NOMO-1 (cell line): Measurements from ENCODE around the gene TGM3.
A peak's percentile ranks its signal among the peaks of the same experiment; 100 is the strongest.

ENCODE experiments used
- DNase-seq, 2 experiments: peaks; one replicate each; lab custom pipeline; 2025; ENCODE audit not compliant: unreplicated experiment in 2 of 2; lab: John Stamatoyannopoulos, UW

Gene TGM3

DNA sequence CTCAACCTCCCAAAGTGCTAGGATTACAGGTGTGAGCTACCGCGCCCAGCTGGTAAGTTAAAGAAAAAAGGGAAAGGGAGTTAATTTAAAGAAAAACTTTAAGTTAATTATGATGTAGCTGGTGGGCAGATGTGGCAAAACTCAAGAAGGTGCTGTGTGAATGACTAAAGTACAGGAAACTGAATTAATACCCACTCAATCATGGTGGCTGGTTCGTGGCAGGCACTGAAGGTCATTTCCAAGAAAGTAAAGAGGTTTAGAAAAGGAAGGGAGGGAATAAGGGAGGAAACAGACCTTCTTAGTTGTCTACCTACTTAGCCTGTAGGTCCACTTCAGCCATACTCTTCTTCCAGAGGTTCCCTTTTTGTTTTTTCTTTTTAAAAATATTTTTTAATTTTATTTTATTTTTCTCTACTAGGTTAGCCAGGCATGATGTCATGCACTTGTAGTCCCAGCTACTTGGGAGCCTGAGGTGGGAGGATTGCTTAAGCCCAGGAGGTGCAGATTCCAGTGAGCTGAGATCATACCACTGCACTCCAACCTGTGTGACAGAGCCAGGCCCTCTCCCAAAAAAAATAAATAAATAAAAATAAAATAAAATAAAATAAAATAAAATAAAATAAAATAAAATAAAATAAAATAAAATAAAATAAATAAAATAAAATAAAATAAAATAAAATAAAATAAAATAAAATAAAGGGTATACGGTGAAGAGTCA is 11.9 kb upstream of the TGM3 start:
- DNase-seq = no peak

- no peak for DNase-seq
These were observed 10.6 kb upstream of the TGM3 start for GRCh38 chr20:2285193-2285592.

DNA sequence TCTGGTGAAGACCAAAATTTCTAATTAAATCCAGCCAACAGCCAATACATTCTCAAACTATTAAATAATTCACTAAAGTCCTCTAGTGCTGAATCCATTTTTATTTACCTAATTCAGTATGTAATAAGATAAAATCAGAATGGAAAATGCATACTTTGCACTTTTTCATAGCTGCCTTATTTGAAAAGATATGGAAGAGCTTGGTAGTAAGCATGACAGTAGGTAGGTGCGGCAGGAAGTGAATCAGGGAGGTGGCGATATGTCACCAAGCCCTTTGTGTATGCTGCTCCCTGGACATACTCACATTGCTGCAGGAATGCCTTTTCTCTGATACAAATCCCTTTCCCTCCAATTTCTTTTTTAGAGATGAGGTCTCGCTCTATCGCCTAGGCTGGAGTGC is 10.2 kb upstream of the TGM3 start:
- no peak for DNase-seq

DNA sequence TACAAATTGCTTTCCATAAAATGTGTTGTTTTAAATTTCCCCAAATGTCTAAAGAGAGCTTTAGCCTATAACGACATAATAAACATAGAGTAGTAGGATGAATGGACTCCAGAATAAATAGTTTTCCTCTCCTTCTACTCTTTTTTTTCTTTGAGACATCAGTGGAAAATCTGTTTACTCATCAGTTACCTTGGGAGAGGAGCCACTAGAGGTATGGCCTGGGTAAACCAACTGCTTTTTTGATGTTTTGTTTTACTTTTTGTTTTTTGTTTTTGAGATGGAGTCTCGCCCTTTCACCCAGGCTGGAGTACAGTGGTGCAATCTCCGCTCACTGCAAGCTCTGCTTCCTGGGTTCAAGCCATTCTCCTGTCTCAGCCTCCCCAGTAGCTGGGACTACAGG is 8.3 kb upstream of the TGM3 start:
- no peak for DNase-seq

- DNase-seq = peak in 1 of 2 experiments; percentile 21
These were observed 6.3 kb upstream of the TGM3 start for GRCh38 chr20:2289475-2289874.

DNA sequence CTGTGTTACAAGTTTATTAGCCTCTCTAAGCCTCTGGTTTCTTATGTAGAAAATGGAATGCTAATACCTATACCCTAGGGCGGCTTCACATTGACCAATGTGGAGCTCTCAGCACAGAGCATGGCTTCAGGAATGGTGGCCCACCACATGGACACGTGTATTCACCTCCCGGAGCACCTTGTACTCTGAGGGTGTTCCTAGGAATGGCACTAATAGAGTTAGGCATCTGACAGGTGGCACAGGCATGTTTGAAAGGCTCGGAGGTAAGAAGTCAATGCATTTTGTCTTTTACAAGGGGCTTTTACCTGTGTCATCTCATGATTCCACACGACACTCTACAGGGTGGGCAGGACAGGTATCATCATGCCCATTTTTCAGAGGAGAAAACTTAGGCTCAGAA is 5.3 kb upstream of the TGM3 start:
- no peak for DNase-seq

GRCh38 chr20:2292416-2293110 is 3.2 kb upstream of the TGM3 start:
- DNase-seq = peak; percentile 95 to 96

- DNase-seq = no peak
These were observed 2.3 kb upstream of the TGM3 start for GRCh38 chr20:2293486-2293885.

- no peak for DNase-seq
These were observed 1.8 kb upstream of the TGM3 start for GRCh38 chr20:2293971-2294370.

DNA sequence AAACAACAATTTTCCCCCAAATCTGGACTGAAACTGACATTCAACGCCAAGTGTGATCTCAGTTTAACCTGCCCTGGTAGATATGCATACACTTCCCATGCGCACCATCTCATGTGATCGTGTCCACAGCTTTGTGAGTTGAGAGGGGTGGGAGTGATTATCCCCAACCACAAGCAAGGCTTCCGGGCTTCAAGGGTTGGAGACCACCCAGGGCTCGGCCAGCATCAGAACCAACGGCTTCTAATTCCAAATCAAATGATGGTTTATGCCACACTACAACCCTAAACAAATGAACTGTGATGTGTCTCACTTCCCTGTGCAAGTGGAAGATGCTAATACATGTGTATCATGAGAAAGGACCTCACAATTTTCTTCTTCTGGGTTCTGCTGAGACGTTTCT is 515 bp upstream of the TGM3 start:
- no peak for DNase-seq

- no peak for DNase-seq
These were observed 939 bp downstream of the TGM3 start for GRCh38 chr20:2296524-2297356.

DNA sequence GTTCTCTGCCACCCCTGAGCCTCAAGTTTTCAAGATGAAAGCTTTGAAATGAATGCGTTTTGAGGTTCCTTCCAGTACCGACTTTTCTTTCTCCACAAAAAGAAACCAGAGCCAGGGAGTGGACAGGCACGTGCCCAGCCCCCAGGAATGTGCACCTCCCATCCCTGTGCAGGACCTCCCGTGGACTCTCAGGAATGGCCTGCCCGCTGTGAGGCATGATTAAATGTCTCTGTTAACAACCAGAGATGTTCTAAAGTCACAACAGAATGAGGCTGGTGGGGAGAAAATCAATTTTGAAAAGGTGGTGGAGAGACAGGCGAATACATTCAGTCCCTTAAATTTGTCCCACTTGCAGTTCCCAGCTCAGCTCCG is 1.5 kb downstream of the TGM3 start:
- no peak for DNase-seq

DNA sequence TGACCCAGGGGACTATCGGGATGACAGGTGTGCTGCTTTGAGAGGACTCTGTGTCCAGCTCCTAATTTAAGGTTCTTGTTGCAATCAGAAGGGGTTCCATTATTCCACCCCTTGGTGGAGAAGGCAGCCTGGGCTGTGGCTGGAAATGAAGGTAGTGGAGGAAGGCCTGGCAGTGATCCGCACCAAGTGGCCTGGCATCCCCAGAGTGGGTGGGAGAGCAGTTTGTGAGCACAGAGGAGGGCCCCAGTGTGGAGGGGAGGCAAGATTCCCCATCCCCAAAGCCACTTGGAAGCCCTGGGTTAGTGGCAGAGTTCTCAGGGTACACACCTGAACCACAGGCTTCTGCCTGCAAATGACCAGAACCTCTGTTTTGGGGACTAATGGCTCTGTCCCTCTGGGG is 2.3 kb downstream of the TGM3 start:
- no peak for DNase-seq

DNA sequence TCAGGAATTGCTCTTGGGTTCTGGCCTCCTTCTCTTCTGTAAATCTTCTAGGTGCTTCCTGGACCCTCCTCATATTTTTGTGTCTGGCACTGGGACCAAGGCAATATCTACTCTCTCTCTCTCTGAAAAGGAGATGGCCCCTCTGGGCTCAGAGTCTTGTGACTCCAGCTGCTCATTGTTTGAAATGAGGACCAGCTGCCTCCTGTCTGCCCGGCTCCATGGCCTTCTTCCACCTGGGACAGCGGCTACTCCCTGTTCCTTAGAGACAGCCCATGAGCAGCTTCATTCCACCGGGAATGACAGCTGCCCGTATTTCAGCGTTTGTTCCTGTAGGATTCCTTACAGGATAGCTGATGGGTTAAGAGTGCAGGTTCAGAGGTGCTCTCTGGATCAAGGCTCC is 2.9 kb downstream of the TGM3 start:
- no peak for DNase-seq

- peak; percentile 85 to 91 for DNase-seq
These were observed 3.5 kb downstream of the TGM3 start for GRCh38 chr20:2299301-2299700.

GRCh38 chr20:2300002-2300401 is 4.2 kb downstream of the TGM3 start:
- DNase-seq = no peak

- DNase-seq = no peak
These were observed 4.6 kb downstream of the TGM3 start for GRCh38 chr20:2300420-2300819.

DNA sequence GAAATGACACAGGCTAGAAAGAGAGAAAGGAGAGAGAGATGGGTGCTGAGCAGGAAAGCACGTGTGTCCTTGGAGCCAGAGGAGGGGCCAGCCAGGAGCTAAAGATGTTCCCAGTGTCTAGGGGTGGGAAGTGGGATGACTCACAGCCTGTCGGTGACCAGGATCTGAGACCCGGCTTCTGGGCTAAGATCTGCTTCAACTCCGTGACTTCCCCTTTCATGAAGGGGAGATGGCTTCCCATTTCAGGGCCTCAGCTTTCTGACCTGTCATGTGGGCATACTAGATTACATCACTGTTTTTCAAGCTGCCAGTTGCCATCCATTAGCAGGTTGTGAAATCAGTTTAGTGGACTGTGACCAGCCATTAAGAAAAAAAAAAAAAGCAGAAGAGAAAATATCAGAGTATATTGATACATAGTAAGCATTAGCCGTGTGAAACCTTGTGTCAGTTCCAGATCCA is 5.4 kb downstream of the TGM3 start:
- peak; percentile 90 to 98 for DNase-seq

GRCh38 chr20:2302384-2303060 is 6.7 kb downstream of the TGM3 start:
- DNase-seq = peak; percentile 9 to 40

- no peak for DNase-seq
These were observed 7.9 kb downstream of the TGM3 start for GRCh38 chr20:2303673-2304072.

- DNase-seq = no peak
These were observed 8.4 kb downstream of the TGM3 start for GRCh38 chr20:2304180-2304579.
